ENCODE results near the gene DAB1.
"Not testable (repeated sequence)": the region's sequence is repeated elsewhere in the genome, so short reads cannot be mapped to it uniquely, and the experiment has no call there.

The DAB1 gene

GRCh38 chr1:57350610-57351009 is 73.2 kb downstream of the DAB1 start:
- Histone ChIP-seq H3K36me3 (ENCODE audit: control insufficient read depth, low read length) (no peaks in the 10 kb centered on the region), H3K27ac (ENCODE audit: low read depth, low read length) (no peak overlapping the region), H3K4me1 (ENCODE audit: control insufficient read depth, low read length) (no peaks in the 10 kb centered on the region), H3K79me2 (ENCODE audit: control insufficient read depth, low read length) (no peaks in the 10 kb centered on the region), H4K20me1 (ENCODE audit: control insufficient read depth, insufficient read depth, low read depth, low read length) (no peaks in the 10 kb centered on the region), H3K9me3 (ENCODE audit: control insufficient read depth, insufficient read depth, low read length) (no peaks in the 10 kb centered on the region), H3K9me2 (replicated peaks; ENCODE audit: control insufficient read depth, low read length) (no peaks in the 10 kb centered on the region), H3F3A (ENCODE audit: control insufficient read depth, insufficient read depth) (no peaks in the 10 kb centered on the region), H3K4me3 (ENCODE audit: low read length) (no peak overlapping the region), H3K27me3 (ENCODE audit: control insufficient read depth, low read length) (no peaks in the 10 kb centered on the region), H3K4me2 (ENCODE audit: low read length) (no peak overlapping the region)
- TF ChIP-seq EZH2phosphoT487 (IDR thresholded peaks at IDR 0.05; ENCODE audit: borderline replicate concordance, low read length) (no peak), CTCF (IDR thresholded peaks at IDR 0.05; ENCODE audit: low read depth, low read length, poor library complexity, severe bottlenecking) (no peak)

GRCh38 chr1:57348921-57349320 is 74.9 kb downstream of the DAB1 start:
- Histone ChIP-seq H3K9me3 (ENCODE audit: control insufficient read depth, insufficient read depth, low read length) (no peaks in the 10 kb centered on the region), H3K27me3 (ENCODE audit: control insufficient read depth, low read length) (no peaks in the 10 kb centered on the region), H3K4me2 (ENCODE audit: low read length) (no peak overlapping the region), H3K4me3 (ENCODE audit: low read length) (no peak overlapping the region), H3F3A (ENCODE audit: control insufficient read depth, insufficient read depth) (no peaks in the 10 kb centered on the region), H3K27ac (ENCODE audit: low read depth, low read length) (no peak overlapping the region), H4K20me1 (ENCODE audit: control insufficient read depth, insufficient read depth, low read depth, low read length) (no peaks in the 10 kb centered on the region), H3K4me1 (ENCODE audit: control insufficient read depth, low read length) (no peaks in the 10 kb centered on the region), H3K79me2 (ENCODE audit: control insufficient read depth, low read length) (no peaks in the 10 kb centered on the region), H3K36me3 (ENCODE audit: control insufficient read depth, low read length) (no peaks in the 10 kb centered on the region), H3K9me2 (replicated peaks; ENCODE audit: control insufficient read depth, low read length) (no peaks in the 10 kb centered on the region)
- TF ChIP-seq EZH2phosphoT487 (IDR thresholded peaks at IDR 0.05; ENCODE audit: borderline replicate concordance, low read length) (no peak), CTCF (IDR thresholded peaks at IDR 0.05; ENCODE audit: low read depth, low read length, poor library complexity, severe bottlenecking) (no peak)

- Histone ChIP-seq H3K9me2 (replicated peaks; ENCODE audit: control insufficient read depth, low read length) (no peaks in the 10 kb centered on the region), H3K4me3 (ENCODE audit: low read length) (no peak overlapping the region), H3K4me1 (ENCODE audit: control insufficient read depth, low read length) (no peaks in the 10 kb centered on the region), H3F3A (ENCODE audit: control insufficient read depth, insufficient read depth) (no peaks in the 10 kb centered on the region), H3K27ac (ENCODE audit: low read depth, low read length) (no peak overlapping the region), H3K9me3 (ENCODE audit: control insufficient read depth, insufficient read depth, low read length) (no peaks in the 10 kb centered on the region), H3K27me3 (ENCODE audit: control insufficient read depth, low read length) (no peaks in the 10 kb centered on the region), H3K36me3 (ENCODE audit: control insufficient read depth, low read length) (no peaks in the 10 kb centered on the region), H3K4me2 (ENCODE audit: low read length) (no peak overlapping the region), H4K20me1 (ENCODE audit: control insufficient read depth, insufficient read depth, low read depth, low read length) (no peaks in the 10 kb centered on the region), H3K79me2 (ENCODE audit: control insufficient read depth, low read length) (no peaks in the 10 kb centered on the region)
- TF ChIP-seq CTCF (IDR thresholded peaks at IDR 0.05; ENCODE audit: low read depth, low read length, poor library complexity, severe bottlenecking) (no peak), EZH2phosphoT487 (IDR thresholded peaks at IDR 0.05; ENCODE audit: borderline replicate concordance, low read length) (no peak)
Observed at GRCh38 chr1:57345916-57346315, 77.9 kb downstream of the DAB1 start.

- Histone ChIP-seq H3K27ac (ENCODE audit: low read depth, low read length) (no peak overlapping the region), H3K9me2 (replicated peaks; ENCODE audit: control insufficient read depth, low read length) (no peaks in the 10 kb centered on the region), H4K20me1 (ENCODE audit: control insufficient read depth, insufficient read depth, low read depth, low read length) (no peaks in the 10 kb centered on the region), H3K27me3 (ENCODE audit: control insufficient read depth, low read length) (no peaks in the 10 kb centered on the region), H3K4me3 (ENCODE audit: low read length) (no peak overlapping the region), H3K9me3 (ENCODE audit: control insufficient read depth, insufficient read depth, low read length) (no peaks in the 10 kb centered on the region), H3K36me3 (ENCODE audit: control insufficient read depth, low read length) (no peaks in the 10 kb centered on the region), H3K4me2 (ENCODE audit: low read length) (no peak overlapping the region), H3K79me2 (ENCODE audit: control insufficient read depth, low read length) (no peaks in the 10 kb centered on the region), H3K4me1 (ENCODE audit: control insufficient read depth, low read length) (no peaks in the 10 kb centered on the region), H3F3A (ENCODE audit: control insufficient read depth, insufficient read depth) (no peaks in the 10 kb centered on the region)
- no peak for TF ChIP-seq EZH2phosphoT487 (IDR thresholded peaks at IDR 0.05; ENCODE audit: borderline replicate concordance, low read length)
- no peak for TF ChIP-seq CTCF (IDR thresholded peaks at IDR 0.05; ENCODE audit: low read depth, low read length, poor library complexity, severe bottlenecking)
Observed at GRCh38 chr1:57344265-57344664, 79.6 kb downstream of the DAB1 start.

DNA sequence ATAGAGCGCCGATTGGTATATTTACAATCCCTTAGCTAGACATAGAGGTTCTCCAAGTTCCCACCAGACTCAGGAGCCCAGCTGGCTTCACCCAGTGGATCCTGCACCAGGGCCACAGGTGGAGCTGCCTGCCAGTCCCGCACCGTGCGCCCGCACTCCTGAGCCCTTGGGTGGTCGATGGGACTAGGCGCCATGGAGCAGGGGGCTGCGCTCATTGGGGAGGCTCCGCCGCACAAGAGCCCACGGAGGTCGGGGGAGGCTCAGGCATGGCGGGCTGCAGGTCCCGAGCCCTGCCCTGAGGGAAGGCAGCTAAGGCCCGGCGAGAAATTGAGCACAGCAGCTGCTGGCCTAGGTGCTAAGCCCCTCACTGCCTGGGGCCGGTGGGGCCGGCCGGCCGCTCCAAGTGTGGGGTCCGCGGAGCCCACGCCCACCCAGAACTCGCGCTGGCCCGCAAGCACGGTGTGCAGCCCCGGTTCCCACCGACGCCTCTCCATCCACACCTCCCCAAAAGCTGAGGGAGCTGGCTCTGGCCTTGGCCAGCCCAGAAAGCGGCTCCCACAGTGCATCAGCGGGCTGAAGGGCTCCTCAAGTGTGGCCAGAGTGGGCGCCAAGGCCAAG is 80.5 kb downstream of the DAB1 start:
- H3K4me1 ChIP-seq (ENCODE audit: control insufficient read depth, low read length); H4K20me1 ChIP-seq (ENCODE audit: control insufficient read depth, insufficient read depth, low read depth, low read length); H3K4me2 ChIP-seq (ENCODE audit: low read length); H3K36me3 ChIP-seq (ENCODE audit: control insufficient read depth, low read length); H3K27me3 ChIP-seq (ENCODE audit: control insufficient read depth, low read length); H3K9me2 ChIP-seq (replicated peaks; ENCODE audit: control insufficient read depth, low read length); H3K79me2 ChIP-seq (ENCODE audit: control insufficient read depth, low read length); H3K9me3 ChIP-seq (ENCODE audit: control insufficient read depth, insufficient read depth, low read length); H3K27ac ChIP-seq (ENCODE audit: low read depth, low read length); H3F3A ChIP-seq (ENCODE audit: control insufficient read depth, insufficient read depth); H3K4me3 ChIP-seq (ENCODE audit: low read length): not testable (repeated sequence)

All from DOHH2 (cell line).